Left renal cortex interstitium (tissue), 4 donors: ENCODE results near the gene GNA12. TPM values are rescaled to one million over a fixed set of nuclear protein-coding genes. Genes with fewer than 3 reads are reported as not detected.

ENCODE experiments used
- DNase-seq, 4 donors: peaks; one replicate each; pipeline ENCODE4 v3.0.0-alpha.2; 2013; ENCODE audit warnings: low read depth in 4 of 4, low spot score in 2 of 4, missing footprints in 1 of 4
- polyA plus RNA-seq, 4 donors: library from polyadenylated mRNA; unstranded; fragments of 120-200 nt; gene quantifications; one replicate each; pipeline ENCODE4 v1.2.1, GENCODE V29; 2013; ENCODE audit not compliant: insufficient read length in 4 of 4

Gene GNA12
- polyA plus RNA-seq, 4 donors = 37.8 to 50.1 (median 42.3) TPM

DNA sequence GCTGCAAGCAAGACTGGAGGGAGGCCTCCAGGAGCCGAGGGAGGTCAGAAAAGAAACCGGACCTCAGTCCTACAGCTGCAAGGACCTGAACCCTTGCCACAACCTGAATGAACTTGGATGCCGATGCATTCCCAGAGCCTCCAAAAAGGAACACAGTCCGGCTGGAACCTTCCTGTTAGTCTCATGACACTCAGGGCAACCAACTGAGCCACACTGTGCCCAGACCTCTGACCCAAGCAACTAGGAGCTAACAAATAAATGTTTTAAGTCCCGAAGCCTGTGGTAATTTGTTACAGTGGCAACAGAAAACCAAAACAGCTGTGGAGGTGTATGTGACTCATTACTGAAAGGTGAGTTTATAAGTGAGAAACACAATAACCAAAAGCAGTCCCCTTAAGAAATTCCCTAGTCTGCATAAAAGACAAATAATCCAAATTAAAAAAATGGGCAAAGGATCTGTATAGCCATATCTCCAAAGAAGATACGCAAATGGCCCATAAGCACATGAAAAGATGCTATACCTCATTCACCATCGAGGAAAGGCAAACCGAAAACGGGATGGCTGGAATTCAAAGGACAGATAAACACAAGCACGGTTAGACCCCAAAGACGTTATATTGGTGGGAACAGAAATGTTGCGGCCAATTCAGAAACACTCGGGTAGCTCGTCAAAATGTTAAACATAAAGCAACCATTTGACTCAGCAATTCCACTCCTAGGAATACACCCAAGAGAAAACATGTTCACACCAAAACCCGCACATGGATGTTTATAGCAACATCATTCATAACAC is 24.8 kb downstream of the GNA12 start:
- DNase-seq = no peak

DNA sequence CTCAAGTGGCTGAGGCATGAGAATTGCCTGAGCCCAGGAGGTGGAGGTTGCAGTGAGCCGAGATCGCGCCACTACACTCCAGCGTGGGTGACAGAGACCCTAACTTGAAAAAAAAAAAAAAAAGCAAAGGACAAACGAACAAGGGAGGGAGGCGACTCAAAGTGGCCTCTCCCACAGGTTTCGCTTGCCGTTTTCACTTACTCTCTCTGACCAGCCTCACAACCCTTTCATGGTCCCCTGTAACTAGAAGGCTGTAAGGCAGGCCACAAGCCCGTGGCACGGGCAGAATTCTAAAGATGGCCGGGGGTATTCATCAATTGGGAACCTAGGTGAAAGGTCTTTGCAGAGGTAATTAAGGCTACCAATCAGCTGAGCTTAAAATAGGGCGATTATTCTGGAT is 25.5 kb downstream of the GNA12 start:
- DNase-seq = no peak

DNA sequence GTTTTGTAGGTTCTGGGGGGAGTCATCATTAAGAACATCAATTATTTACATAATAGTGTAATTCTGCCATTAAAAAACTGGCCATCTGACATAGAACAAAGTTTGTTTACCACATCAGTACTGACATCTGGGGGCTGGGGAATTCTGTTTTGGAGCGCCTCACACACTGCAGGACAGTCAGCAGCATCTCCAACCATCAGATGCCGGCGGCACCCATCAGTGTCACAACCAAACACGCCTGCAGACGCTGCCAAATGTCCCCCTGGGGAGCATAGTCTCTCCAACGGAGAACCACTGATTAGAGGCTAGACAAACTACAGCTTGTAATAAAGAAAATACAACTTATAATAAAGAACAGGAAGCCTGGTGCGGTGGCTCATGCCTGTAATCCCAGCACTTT is 26.0 kb downstream of the GNA12 start:
- DNase-seq = no peak

DNA sequence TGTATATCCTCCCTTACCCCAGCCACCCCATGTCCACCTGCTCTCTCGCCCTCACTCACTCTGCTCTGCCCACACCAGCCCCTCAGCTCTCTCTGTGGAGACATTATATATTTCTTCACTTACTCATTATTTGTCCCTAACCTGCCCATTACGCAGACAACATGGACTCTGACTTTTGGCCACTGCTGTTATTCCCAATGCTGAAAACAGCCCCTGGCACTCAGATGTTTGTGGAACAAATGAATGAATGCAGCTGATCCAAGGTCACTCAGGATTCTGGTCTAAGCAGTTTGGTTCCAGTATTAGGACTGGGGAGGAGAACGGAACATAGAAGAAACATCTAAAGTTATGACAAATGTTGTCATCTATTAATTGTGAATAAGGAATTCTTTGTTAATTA is 26.7 kb downstream of the GNA12 start:
- no peak for DNase-seq

DNA sequence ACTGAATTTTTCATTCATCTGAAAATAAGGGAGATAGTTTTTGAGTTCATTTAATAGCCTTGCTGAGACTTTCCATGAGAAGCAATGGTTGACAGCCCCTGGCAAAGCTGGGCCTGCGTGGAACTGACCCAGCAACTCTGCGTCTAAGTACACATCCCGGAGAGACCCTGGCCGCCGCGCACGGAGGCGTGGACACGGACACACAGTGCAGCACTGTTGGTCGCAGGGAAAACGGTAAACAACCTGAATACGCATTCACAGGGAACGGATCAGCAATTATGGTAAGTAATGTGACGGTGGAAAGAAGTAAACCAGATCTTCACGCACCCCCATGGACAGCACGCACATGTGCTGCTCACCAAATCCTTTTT is 28.2 kb downstream of the GNA12 start:
- no peak for DNase-seq

DNA sequence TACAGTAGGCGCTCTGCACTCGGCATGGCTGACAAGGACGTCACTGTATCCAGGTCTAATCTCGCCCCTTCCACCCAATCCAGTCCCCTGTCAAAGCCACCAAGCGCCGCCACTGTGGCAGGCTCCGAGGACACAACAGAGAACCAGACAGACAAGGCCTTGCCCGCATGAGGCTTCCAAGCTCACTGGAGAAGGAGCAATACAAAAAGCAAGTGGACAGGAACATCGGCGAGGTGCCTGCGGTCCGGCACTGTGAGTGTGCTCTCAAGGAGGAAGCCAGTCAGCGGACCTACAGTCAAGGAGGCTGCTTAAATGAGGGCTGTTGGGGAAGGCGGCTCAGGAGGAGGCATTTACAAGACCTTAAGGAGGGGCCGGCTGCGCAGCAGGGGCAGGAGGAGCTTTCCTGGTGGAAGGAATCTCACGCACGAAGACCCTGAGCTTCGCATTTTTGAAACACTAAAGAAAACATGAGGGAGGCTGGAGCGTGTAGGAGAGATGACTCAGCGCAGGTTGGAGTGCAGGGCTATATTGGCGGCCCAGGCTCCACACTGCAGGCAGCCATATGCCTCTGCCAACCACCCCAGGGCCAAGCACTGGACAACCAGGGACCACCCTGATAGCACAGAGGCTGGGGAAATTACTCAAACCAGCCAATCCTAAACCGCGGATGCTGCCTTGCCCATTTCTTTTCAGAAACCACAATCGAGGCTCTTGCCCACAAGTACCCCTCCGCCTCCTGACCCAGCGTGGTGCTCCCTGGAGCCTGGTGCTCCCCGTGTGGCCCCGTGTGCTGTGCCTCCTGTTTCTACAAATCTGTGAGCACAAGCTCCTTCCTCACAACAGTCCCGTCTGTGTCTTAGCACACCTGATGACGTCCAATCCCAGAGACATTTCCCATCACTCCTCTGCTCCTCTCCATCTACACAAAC is 28.9 kb downstream of the GNA12 start:
- no peak for DNase-seq

DNA sequence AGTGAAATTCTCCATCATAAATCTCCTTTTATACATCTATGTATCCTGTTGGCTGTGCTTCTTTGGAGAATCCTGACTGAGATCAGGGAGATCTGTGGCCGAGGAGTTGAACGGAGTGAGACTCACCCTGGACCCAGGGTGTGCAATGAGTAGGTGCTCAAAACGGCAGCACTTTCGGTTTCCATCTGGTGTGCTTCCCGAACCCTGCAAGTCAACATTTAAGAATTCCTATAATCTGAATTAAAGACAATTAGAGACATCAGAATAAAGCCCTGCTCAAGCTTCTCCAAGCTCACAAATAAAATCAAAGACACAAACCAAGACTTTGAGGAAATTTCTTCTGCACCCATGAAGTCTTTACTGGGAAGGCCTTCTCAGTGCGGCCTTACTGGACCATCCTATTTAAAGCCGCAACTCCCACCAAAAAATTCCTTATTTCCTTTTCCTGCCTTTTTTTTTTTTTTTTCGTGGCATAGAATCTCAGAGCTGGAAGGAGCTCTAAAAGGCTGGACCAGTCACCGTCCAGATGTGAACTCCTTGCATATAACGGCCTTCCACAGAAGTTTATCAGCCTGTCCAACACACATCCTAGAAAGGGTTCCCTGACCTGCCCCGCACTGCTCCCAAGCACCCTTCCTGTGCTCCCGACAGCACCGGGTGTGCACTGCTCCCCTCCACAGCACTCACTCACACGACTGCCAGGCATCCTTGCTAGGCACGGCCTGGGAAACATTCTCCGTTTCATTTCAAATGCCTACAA is 29.7 kb downstream of the GNA12 start:
- no peak for DNase-seq

DNA sequence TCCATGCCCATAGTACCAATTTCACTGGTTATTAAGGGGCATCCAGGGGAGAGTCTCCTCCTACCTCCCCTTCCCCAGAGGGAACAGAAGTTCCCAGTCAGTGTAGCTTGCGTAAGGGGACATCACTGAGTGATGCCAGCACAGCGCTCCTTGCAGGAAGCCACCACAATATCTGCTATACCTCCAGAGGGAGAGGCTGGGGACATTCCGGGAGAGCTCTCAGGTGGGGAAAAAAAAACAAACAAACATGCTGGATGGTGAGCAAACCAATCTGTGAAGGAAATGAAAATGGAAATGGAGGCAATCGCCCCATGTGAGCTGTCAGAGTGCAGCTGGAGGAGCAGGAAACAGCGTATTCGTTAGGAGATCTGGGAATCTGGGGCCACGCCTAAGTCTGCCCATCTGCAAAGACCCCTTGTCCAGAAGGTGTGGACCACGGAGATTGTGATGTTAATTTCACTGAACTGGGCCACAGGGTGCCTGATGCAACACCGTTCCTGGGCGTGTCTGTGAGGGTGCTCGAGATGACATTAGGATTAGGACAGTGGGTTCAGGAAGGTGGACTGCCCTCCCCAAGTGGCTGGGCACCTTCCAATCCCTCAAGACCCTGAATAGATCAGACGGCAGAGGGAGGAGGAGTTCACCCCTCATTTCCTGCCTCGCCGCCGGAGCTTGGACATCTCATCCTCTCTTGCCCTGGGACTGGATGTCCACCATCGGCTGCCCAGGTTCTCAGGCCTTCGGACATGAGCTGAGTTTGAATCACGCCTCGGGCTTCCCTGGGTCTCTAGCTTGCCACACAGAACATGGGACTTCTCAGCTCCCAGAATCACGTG is 30.5 kb downstream of the GNA12 start:
- no peak for DNase-seq

DNA sequence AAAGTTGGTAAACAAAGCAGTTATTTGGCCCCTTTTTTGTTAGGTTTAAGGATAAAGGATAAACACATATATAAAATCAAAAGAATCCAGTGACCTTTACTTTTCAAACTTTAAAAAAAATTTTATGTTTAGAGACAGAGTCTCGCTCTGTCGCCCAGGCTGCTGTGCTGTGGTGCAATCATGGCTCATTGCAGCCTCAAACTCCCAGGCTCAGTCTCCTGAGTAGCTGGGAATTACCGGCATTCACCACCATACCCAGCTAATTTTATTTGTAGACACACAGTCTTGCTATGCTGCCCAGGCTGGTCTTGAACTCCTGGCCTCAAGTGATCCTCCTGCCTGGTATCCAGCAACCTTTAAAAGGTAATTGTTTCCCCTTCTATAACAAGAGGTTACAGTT is 31.3 kb downstream of the GNA12 start:
- no peak for DNase-seq

DNA sequence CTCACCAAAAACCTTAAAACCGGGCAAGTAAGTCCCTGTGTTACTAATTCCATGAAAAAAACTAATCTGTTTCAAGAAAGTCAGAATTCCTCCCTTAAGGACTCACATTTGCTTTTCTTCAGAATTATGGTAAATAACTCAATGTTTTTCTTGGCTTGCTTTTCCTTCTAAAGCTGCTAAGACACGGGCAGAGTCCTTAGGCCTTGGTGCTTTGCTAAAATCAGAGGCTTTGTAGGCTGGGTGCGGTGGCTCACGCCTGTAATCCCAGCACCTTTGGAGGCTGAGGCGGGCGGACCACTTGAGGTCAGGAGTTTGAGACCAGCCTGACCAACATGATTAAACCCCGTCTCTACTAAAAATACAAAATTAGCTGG is 32.0 kb downstream of the GNA12 start:
- DNase-seq = no peak

DNA sequence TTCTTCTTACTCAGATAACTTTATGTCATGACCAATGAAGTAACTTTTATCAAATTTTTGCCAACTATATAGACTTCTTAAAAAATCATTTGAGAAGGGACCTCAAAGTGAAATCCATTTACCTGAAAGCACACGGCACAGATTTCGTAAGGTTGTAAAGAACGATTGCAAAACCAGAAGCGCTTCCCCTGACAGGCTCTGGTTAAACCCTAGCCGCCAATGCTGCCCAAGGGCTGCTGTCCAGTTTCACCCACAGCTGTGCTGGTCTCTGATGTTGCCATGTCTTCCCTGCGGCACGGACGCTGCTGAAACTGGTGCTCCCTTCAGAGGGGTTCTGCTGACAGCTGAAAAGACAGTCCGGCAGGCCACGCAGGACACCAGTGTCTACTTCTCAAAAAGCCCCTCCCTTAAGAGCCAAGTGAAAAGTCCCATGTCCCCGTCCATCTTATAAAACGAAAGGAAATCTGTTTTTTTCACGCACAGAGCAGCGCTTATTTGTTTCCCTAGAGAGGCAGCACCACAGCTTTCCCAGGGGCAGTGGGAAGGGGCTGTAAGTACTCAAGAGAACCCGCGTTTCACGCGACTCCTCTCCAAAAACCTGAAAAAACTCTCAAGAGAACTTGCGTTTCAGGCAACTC is 32.5 kb downstream of the GNA12 start:
- DNase-seq = no peak

DNA sequence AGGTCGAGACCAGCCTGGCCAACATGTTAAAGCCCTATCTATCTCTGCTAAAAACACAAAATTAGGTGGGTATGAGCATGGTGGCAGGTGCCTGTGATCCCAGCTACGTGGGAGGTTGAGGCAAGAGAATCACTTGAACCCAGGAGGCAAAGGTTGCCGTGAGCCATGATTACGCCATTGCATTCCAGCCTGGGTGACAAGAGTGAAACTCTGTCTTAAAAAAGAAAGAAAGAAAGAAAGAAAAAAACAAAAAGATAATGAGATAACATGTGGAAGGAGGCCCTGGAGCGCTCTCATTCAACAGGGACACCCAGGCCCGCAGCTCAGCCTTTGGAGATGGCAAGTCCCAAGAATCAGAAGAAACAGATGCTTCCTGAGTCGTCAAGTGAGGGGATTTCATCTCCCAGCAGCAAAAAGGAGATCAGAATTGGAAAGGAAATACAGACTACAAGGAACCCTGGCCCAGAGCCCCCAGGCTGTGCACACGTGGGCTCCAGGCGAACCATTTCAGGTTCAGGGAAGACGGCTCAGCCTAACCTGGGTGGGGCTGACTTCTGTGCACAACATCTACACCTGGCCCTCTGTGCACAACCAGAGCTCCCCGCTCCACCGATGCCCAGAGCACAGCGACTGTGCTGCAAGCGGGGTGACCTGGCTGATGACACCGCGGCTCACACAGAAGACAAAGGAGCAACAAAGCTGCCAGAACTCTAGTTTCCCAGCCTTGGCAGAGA is 33.3 kb downstream of the GNA12 start:
- no peak for DNase-seq

DNA sequence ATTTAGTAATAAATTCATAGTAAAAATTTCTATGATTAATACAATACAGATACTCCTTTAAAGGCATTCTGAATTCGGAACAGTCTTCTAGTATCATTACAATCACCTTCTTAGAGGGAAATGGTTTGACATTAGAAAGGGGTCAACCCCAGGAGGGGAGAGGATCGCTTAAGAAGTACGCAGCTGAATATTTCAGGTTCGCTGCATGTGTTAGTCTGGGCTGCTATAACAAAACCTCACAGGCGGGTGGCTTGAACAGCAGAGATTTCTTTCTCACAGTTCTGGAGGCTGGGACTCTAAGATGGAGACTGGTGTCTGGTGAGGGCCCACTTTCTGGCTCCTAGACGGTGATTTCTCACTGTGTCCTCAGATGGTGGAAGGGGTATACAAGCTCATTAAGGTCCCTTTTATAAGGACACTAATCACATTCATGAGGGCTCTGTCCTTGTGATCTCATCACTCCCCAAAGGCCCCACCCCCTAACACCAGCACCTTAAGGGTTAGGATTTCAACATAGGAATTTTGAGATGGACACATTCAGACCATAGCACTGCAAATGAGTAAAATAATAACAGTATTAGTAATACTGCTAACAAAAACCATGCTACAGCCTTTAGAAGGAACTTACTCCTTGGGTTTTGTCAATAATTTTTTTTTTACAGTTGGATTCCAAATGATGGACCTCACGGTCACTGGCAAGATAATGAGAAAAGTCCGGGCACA is 34.0 kb downstream of the GNA12 start:
- DNase-seq = no peak

DNA sequence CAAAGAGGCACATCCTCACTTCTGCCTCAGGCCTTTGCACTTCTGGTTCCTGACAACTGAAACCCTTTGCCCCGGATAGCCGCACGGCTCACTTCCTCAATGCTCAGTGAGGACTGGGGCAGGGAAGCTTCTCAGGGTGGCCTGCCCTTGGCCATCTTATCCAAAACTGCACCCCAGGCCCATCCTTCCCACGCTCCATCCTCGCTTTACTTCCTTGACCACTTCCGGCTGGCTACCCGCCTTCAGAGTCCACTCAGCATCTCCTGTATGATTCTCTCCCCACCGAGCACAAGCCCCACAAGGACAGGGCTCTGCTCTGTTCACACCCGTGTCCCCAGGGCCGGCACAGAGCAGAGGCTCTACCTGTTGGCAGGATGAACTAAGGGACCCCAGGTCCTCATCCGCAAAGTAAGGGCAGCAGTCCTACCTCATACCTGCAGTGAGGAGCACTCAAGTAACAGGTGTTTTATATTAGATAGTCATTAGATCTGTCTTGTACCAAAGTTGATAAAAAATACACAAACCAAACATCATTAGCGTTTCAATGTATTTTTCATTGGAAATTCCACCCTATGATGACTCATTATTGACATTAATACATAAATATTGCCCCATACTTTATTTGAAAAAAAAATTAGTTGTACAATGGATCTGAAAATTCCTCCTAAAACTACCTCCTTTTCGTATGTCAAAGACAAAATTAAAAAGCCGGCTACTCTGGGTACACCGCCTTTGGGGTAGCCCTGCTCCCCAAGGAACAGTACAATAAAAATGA is 35.0 kb downstream of the GNA12 start:
- DNase-seq = no peak

DNA sequence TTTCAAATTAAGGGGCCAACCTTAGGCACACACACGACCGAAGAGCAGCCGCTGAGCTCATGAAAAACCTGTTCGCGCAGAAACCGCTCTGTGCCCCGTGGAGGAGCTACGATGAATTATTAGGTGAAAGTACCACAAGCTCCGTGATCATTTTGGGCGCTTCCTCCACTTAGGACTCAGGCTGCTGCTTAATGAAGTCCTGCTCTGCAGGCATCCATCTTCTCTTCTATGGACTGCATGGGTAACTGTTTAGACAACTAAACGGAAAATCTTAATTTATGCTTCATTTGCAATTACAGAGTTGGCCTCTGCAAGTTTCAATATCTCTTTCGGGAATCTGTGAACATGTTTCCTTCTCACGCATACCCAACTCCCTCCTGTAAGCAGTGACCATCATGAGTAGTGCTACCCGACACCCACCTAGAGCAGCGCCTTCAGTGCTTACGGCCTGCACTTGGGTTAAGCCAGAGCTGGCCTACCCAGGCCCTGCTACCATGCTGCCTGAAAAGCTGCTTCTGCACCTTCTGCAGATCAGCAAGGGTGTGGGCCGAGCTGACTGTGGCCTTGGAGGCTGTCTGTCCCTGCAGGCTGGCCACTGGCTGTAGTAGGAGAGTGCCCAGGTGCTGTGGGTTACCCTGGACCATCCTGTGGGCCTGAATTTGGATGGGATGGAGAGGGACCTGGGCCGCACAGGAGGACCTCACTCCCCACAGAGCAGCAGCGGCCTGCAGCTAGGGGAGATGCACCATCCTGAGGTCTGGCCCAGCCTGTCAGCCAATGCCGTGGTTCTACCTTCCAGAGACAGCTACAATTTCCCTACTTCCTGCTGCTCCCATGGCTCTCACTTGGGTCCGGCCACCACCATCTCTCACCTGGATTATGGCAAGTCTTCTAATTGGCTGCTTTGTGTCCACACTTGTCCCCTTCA is 36.0 kb downstream of the GNA12 start:
- no peak for DNase-seq

DNA sequence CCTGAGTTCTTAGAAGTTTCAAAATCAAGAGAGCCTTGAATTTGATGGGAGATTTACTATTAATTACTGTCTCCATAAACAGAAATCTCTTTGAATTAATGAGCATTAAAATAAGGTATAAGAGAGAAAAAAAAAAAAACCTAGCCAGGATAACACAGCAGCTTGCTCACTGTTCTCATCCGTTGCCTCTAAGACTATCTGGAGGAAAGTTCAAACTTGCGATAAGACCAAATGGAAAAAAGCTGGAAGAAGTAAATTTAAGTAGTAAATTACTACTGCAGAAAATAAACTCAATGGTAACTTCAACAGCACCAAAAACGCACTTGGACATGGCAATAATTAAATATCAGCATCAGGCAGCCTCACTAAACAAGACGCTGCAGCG is 36.7 kb downstream of the GNA12 start:
- DNase-seq = no peak

DNA sequence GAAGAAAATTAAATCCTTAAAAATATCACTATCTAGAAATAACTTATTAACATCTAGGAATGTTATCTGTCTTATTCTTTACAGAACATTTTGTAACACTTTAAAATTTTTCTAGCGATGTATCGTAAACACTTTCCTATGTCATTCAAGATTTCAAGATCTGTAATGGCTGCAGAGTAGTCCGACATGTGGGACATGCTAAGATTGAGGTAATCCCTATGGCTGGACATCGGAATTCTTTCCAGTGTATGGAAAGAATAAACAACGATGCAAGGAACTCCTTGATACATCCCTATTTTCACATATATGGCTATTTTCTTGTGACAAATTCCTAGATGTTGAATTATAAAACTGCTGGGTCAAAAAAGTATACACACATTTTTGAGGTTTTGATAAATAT is 37.5 kb downstream of the GNA12 start:
- DNase-seq = no peak
